NOMO-1 (cell line): ENCODE results near the gene ANGPTL4.

Experiments
- DNase-seq, 2 experiments: peaks; one replicate each; lab custom pipeline; 2025; ENCODE audit not compliant: unreplicated experiment in 2 of 2; lab: John Stamatoyannopoulos, UW

ANGPTL4 gene

GRCh38 chr19:8387688-8388611, 24.0 kb downstream of the ANGPTL4 start:
- no peak for DNase-seq

GRCh38 chr19:8388612-8388958, 24.6 kb downstream of the ANGPTL4 start:
- no peak for DNase-seq

GRCh38 chr19:8389891-8390616, 26.1 kb downstream of the ANGPTL4 start, which contains the start of gene RAB11B:
TSS of gene RAB11B (plus strand) at chr19:8390360. CDS start at chr19:8390417, 57 bp downstream.
- DNase-seq: peak; percentile 99 to 100

GRCh38 chr19:8390617-8390981, 26.6 kb downstream of the ANGPTL4 start:
- peak; percentile 74 to 90 for DNase-seq

- no peak for DNase-seq
Measured at GRCh38 chr19:8391198-8392016, 27.5 kb downstream of the ANGPTL4 start.

- no peak for DNase-seq
Measured at GRCh38 chr19:8392017-8392591, 28.1 kb downstream of the ANGPTL4 start.

GRCh38 chr19:8393192-8393870, 29.4 kb downstream of the ANGPTL4 start:
- DNase-seq: no peak

GRCh38 chr19:8393871-8394250, 29.9 kb downstream of the ANGPTL4 start:
- no peak for DNase-seq

GRCh38 chr19:8395621-8396082, 31.7 kb downstream of the ANGPTL4 start:
- DNase-seq: no peak

- DNase-seq: no peak
Measured at GRCh38 chr19:8396185-8396562, 32.2 kb downstream of the ANGPTL4 start.

- peak; percentile 34 to 60 for DNase-seq
Measured at GRCh38 chr19:8396563-8397203, 32.7 kb downstream of the ANGPTL4 start.

GRCh38 chr19:8397271-8397670, 33.3 kb downstream of the ANGPTL4 start:
- no peak for DNase-seq

GRCh38 chr19:8397746-8398310, 33.9 kb downstream of the ANGPTL4 start:
- no peak for DNase-seq

GRCh38 chr19:8398311-8398771, 34.4 kb downstream of the ANGPTL4 start:
- no peak for DNase-seq

- no peak for DNase-seq
Measured at GRCh38 chr19:8399681-8400188, 35.8 kb downstream of the ANGPTL4 start.

- no peak for DNase-seq
Measured at GRCh38 chr19:8401981-8402411, 38.0 kb downstream of the ANGPTL4 start.

GRCh38 chr19:8403098-8403819, 39.3 kb downstream of the ANGPTL4 start:
- DNase-seq: no peak

- DNase-seq: no peak
Measured at GRCh38 chr19:8403820-8404109, 39.8 kb downstream of the ANGPTL4 start.
